Aorta (tissue), 5 donors: ENCODE measurements around the gene SH3BP5L. TPM values are rescaled to one million over a fixed set of nuclear protein-coding genes. Genes with fewer than 3 reads are reported as not detected.
"Not testable (repeated sequence)": the region's sequence is repeated elsewhere in the genome, so short reads cannot be mapped to it uniquely, and the experiment has no call there.

Experiments
- ATAC-seq: fragments of 200-7000 bp; cut with Tn5 transposase; one replicate; pipeline ENCODE4 v1.9.1; 2022; ENCODE audit warnings: moderate library complexity; ENCODE audit not compliant: low FRiP score
- DNase-seq, 2 donors: peaks; one replicate each; pipeline ENCODE4 v3.0.0-alpha.2; 2020
- H3K27ac ChIP-seq, 2 donors: one replicate each; pipeline ENCODE4 v1.5.1; 2013; ENCODE audit warnings: low read length in 2 of 2, mild to moderate bottlenecking in 2 of 2, moderate library complexity in 2 of 2, control low read depth in 1 of 2, inconsistent platforms in 1 of 2, low read depth in 1 of 2
- H3K27me3 ChIP-seq, 2 donors: one replicate each; pipeline ENCODE4 v1.6.1; 2013; ENCODE audit warnings: control low read depth in 1 of 2, low read length in 1 of 2, mild to moderate bottlenecking in 1 of 2, moderate library complexity in 1 of 2; ENCODE audit not compliant: insufficient read depth in 2 of 2, control insufficient read depth in 1 of 2
- H3K36me3 ChIP-seq, 2 donors: one replicate each; pipeline ENCODE4 v1.6.1; 2013; ENCODE audit warnings: control low read depth in 1 of 2, low read length in 1 of 2, mild to moderate bottlenecking in 1 of 2; ENCODE audit not compliant: insufficient read depth in 2 of 2, control insufficient read depth in 1 of 2
- H3K4me1 ChIP-seq, 2 donors: one replicate each; pipeline ENCODE4 v1.6.1; 2013; ENCODE audit warnings: low read length in 2 of 2, control low read depth in 1 of 2, mild to moderate bottlenecking in 1 of 2, moderate library complexity in 1 of 2; ENCODE audit not compliant: insufficient read depth in 2 of 2, control insufficient read depth in 1 of 2
- H3K4me3 ChIP-seq, 2 donors: one replicate each; pipeline ENCODE4 v1.5.1; 2013; ENCODE audit warnings: low read length in 2 of 2, control low read depth in 1 of 2, mild to moderate bottlenecking in 1 of 2
- H3K9me3 ChIP-seq: one replicate; pipeline ENCODE4 v1.6.1; 2013; ENCODE audit warnings: mild to moderate bottlenecking, low read length; ENCODE audit not compliant: control insufficient read depth
- WGBS, 2 donors: extraction: QIAGEN DNeasy Blood & Tissue Kit; methylation state at CpG; one replicate each; pipeline ENCODE4 v1.1.7; 2013; 5-methylcytosine and 5-hydroxymethylcytosine counted together
- intact Hi-C, 2 donors: fragments of 100-400 bp; cut with DNase I; formaldehyde crosslinking; loops; one replicate each; pipeline versions ENCODE4 v1.14.2 to v1.15.0; 2022
- polyA plus RNA-seq, 2 donors: library from polyadenylated mRNA; stranded (reverse); fragments of 200-250 nt; gene quantifications; one replicate each; pipeline ENCODE4 v1.2.3, GENCODE V29; 2013
- total RNA-seq, 2 donors: library from RNA; stranded (reverse); fragmentation: NEBNext Ultra II Directional; extraction: Animal tissue kit (Norgen Biotek cat#: 25700); gene quantifications; one replicate each; pipeline ENCODE4 v1.2.1, GENCODE V29; 2021
- donor health status: healthy with polysubstance abuse.
- donor health status: Bipolar disorder and iron deficiency.
- donor health status: DM: no; HTN: no; CAD: no.
- donor health status: DM: no; HTN: no; CAD: no.
- donor health status: DM: yes; HTN: yes; CAD: no.

The SH3BP5L gene
- total and polyA plus RNA-seq, 4 donors = 11.8 to 25.1 (median 19.0) TPM

DNA sequence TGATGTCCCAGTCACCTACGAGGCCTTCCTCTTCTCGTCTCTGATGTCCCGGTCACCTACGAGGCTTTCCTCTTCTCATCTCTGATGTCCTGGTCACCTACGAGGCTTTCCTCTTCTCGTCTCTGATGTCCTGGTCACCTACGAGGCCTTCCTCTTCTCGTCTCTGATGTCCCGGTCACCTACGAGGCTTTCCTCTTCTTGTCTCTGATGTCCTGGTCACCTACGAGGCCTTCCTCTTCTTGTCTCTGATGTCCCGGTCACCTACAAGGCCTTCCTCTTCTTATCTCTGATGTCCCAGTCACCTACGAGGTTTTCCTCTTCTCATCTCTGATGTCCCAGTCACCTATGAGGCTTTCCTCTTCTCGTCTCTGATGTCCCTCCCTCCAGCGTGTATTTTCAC is 22.2 kb downstream of the SH3BP5L start:
- H3K4me1 ChIP-seq, H3K27ac ChIP-seq, H3K9me3 ChIP-seq, H3K4me3 ChIP-seq, ATAC-seq, H3K36me3 ChIP-seq, H3K27me3 ChIP-seq, intact Hi-C loops, DNase-seq: not testable (repeated sequence)
- 86 to 89% methylated on average over 15 of the region's 15 CpGs for WGBS, 2 donors

DNA sequence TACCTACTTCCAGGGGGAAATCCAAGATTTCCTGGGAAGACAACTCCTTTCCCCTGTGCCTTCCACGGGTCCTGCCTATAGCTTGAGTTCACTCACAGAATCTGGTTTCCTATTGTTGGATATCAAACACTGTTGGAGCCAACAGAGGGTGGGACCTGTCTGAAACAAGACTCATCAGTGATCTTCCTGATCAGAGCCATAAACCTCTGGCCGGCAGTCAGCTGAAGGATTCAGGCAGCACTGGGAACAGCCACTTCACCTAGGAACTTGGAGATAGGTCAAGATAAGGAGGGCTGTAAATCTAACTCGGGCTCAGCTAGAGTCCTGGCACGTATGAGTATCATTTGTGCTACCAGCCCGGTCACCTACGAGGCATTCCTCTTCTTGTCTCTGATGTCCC is 23.3 kb downstream of the SH3BP5L start:
- Histone ChIP-seq H3K36me3 (no peaks in the 10 kb centered on the region), H3K4me3 (no peak overlapping the region), H3K4me1 (no peaks in the 10 kb centered on the region), H3K27ac (no peak overlapping the region), H3K27me3 (no peaks in the 10 kb centered on the region), H3K9me3 (no peaks in the 10 kb centered on the region)
- no peak for DNase-seq
- WGBS, 2 donors = 84 to 86% methylated on average over 6 of the region's 6 CpGs
- ATAC-seq = no peak
- intact Hi-C loops = no loop called here

DNA sequence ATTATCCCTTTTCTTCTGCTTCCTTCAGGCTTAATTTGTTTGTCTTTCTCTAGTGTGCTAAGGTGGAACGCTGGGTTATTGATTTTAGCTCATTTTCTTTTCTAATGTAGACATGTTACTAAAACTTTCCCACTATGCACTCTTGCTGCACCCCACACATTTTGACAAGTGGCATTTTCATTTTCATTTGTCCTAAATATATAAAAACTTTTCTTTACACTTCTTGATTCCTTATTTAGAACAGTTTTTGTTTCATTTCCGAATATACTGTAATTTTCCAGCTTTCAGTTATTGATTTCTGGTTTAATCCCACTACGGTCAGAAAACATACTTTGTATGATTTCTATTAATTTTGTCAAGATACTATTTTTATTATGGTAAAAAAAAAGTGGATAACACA is 25.3 kb downstream of the SH3BP5L start:
- peaks cover 4% of the 10 kb centered on the region for H3K9me3 ChIP-seq
- WGBS, 2 donors = 70 to 77% methylated on average over 3 of the region's 3 CpGs
- no peak overlapping the region for H3K27ac ChIP-seq
- H3K4me1 ChIP-seq = no peaks in the 10 kb centered on the region
- no peaks in the 10 kb centered on the region for H3K27me3 ChIP-seq
- DNase-seq (no peak), ATAC-seq (no peak)
- intact Hi-C loops = no loop called here
- H3K36me3 ChIP-seq = no peaks in the 10 kb centered on the region
- H3K4me3 ChIP-seq = no peak overlapping the region

DNA sequence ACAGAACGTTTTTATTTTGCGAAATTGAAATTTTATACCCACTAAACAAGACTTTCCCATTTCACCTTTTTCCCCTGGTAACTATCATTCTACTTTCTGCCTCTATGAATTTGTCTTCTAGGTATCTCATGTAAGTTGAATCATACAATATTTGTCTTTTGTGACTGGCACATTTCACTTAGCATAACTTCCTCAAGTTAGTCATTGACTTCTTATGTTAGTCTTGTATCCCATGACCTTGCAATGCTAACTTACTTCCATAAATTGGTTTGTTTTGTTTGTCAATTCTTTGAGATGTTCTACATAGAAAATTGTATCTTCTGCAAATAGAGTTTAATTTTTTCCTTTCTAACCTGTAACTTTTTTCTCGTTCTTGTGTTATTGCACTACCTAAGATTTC is 26.9 kb downstream of the SH3BP5L start:
- intact Hi-C loops = no loop called here
- Histone ChIP-seq H3K27ac (no peak overlapping the region), H3K36me3 (no peaks in the 10 kb centered on the region), H3K27me3 (no peaks in the 10 kb centered on the region), H3K4me3 (no peak overlapping the region), H3K9me3 (peaks cover 5% of the 10 kb centered on the region), H3K4me1 (no peaks in the 10 kb centered on the region)
- ATAC-seq (no peak), DNase-seq (no peak)
- WGBS, 2 donors = 74 to 77% methylated on average over 3 of the region's 3 CpGs

DNA sequence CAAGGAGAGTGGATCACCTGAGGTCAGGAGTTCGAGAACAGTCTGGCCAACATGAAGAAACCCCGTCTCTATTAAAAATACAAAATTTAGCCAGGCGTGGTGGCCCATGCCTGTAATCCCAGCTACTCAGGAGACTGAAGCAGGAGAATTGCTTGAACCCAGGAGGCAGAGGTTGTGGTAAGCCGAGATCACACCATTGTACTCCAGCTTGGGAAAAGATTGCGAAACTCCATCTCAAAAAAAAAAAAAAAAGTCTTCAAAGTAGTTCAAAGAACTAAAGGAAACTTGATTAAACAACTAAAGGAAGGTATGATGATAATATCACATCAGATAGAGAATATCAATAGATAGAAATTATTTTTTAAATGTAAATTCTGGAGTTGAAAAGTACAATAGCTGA is 31.1 kb downstream of the SH3BP5L start:
- 81 to 84% methylated on average over 5 of the region's 5 CpGs for WGBS, 2 donors
- H3K36me3 ChIP-seq, ATAC-seq, DNase-seq, H3K27ac ChIP-seq, H3K9me3 ChIP-seq, intact Hi-C loops, H3K4me3 ChIP-seq, H3K4me1 ChIP-seq, H3K27me3 ChIP-seq: not testable (repeated sequence)

DNA sequence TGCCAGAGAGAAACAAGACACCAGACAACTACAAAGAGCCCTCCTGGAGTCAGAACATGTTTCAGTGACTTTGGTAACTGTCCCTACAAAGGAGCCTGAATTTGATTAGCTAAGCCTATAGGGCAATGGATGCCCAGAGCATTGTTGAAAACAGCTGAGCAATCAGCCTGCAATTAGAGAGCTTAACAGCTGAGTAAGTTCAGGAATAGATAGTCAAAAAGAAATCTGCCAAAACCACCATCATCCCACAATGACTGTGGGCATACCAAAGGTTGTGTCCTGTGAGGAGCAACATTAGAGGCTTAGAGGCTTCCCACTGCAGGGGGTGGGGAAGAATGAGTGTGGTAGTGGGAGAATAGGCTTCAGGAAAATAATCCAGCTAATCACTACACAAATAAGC is 32.1 kb downstream of the SH3BP5L start:
- H3K9me3 ChIP-seq = peaks cover 5% of the 10 kb centered on the region
- DNase-seq (no peak), ATAC-seq (no peak)
- intact Hi-C loops = no loop called here
- no peak overlapping the region for H3K27ac ChIP-seq
- H3K4me1 ChIP-seq = no peaks in the 10 kb centered on the region
- H3K36me3 ChIP-seq = no peaks in the 10 kb centered on the region
- H3K4me3 ChIP-seq = no peak overlapping the region
- H3K27me3 ChIP-seq = no peaks in the 10 kb centered on the region

DNA sequence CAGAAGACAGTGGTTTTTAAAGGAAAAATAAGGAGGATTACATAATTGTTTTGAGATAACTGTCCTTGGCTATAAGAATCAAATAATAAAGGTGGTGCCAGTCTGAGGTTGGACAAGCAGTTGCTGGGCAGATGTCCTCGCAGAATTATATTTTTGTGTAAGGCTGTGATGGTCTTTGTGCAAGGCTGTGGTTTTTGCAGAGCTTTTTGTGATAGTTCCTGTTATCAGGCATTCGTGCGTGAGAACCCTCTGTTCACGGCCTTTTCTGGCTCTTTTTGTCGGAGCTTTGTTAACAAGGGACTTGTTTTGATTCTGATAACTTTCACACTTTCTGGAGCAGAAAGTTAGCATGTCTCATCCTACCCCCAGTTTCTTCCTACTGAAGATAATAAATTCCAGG is 33.4 kb downstream of the SH3BP5L start:
- no peak for DNase-seq

DNA sequence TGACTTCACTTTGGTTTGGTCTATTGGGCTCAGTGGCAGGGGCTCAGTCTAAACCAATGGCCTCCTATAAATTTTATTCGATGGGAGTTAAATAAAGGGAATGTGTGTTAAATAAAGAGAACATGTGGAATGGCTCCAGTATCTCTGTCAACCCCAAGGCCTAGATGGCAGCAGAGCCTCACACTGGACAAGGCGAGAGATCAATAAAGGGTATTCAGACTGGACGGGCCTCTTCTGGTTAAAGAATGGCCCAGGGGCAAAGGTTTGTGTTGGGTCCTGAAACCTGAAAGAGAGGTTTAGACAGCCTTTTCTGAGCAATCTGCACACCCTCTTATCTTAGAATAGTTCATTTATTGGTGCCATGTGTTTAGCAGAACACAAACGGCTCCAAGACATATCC is 34.7 kb downstream of the SH3BP5L start:
- DNase-seq = no peak
- 83 to 87% methylated on average over 4 of the region's 4 CpGs for WGBS, 2 donors
- no peak overlapping the region for H3K27ac ChIP-seq

More for the DNA sequence above, 33.4 kb downstream of the SH3BP5L start:
- intact Hi-C loops = no loop called here
- Histone ChIP-seq H3K36me3 (no peaks in the 10 kb centered on the region), H3K9me3 (peaks cover 5% of the 10 kb centered on the region), H3K27ac (no peak overlapping the region), H3K4me3 (no peak overlapping the region), H3K4me1 (no peaks in the 10 kb centered on the region), H3K27me3 (no peaks in the 10 kb centered on the region)
- no peak for ATAC-seq
- WGBS, 2 donors = 77 to 83% methylated on average over 5 of the region's 5 CpGs

DNA sequence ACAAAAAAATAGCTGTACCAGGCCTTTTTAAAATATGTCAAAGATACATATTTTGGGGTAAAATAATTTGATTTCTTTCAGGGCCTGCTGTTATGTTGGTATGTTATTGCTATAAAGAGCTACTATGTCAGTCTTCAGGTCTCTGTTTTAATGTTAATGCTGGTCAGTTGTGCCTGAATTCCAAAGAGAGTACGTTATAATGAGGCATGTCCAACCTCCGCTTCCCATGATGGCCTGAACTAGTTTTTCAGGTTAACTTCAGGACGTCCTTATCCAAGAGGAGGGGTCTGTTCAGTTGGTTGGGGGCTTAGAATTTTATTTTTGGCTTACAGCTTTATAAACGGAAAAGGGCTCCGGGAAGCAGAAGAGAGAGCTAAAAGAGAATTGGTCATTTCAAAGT is 35.3 kb downstream of the SH3BP5L start:
- no peak overlapping the region for H3K4me3 ChIP-seq
- peaks cover 1% of the 10 kb centered on the region for H3K9me3 ChIP-seq
- H3K36me3 ChIP-seq = no peaks in the 10 kb centered on the region
- no peaks in the 10 kb centered on the region for H3K4me1 ChIP-seq
- no peak for DNase-seq
- intact Hi-C loops = no loop called here
- 70 to 72% methylated on average over 5 of the region's 5 CpGs for WGBS, 2 donors
- no peak for ATAC-seq
- H3K27ac ChIP-seq = no peak overlapping the region
- H3K27me3 ChIP-seq = no peaks in the 10 kb centered on the region

More for the DNA sequence above, 34.7 kb downstream of the SH3BP5L start:
- Histone ChIP-seq H3K9me3 (peaks cover 5% of the 10 kb centered on the region), H3K4me3 (no peak overlapping the region), H3K4me1 (no peaks in the 10 kb centered on the region), H3K27me3 (no peaks in the 10 kb centered on the region), H3K36me3 (no peaks in the 10 kb centered on the region)
- intact Hi-C loops = no loop called here
- no peak for ATAC-seq
